GM12892 (cell line): ENCODE results near the gene MAEL.

Experiments used
- POLR2A ChIP-seq: IDR thresholded peaks from 2 replicates; pipeline ENCODE4 v1.6.1; 2011; ENCODE audit warnings: low read depth, low read length, control low read depth
- TAF1 ChIP-seq: IDR thresholded peaks from 2 replicates; pipeline ENCODE4 v1.6.1; 2011; ENCODE audit warnings: low read depth, mild to moderate bottlenecking, control low read depth, low read length, borderline replicate concordance

DNA sequence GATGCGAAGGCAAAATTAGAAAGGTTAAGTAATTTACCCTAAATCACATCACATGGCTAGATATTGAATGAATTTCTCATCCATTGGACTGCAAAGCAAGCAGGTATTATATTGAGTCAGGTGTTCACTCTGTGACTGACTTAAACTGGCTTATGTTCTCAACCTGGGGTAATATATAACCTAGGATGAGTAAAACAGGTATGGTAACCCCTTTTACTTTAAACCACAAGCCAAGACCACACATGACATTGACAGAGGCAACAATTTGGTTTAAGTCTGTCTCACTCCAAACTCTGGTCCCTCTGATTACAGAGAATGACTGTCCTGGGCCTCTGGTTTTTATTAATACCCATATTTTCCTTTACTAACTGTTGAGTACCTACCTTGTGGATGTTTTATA lies 33.3 kb downstream of the MAEL start:
- TF ChIP-seq POLR2A (no peak), TAF1 (no peak)
